Measurements from ENCODE around the gene RAB44. TPM values are rescaled to one million over a fixed set of nuclear protein-coding genes. Genes with fewer than 3 reads are reported as not detected.

The RAB44 gene
- total RNA-seq, 1 donor from 2014 or later: not detected

- no peak overlapping the region for H3K4me3 ChIP-seq (ENCODE audit: low read depth, low read length)
- no peak for TF ChIP-seq CTCF (conservative IDR thresholded peaks at IDR 0.05; ENCODE audit: low read depth, low read length)
- DNase-seq (ENCODE audit: low read depth): no peak
Observed at GRCh38 chr6:36774331-36774730, 76.7 kb downstream of the RAB44 start.

GRCh38 chr6:36776167-36776566, 78.5 kb downstream of the RAB44 start:
- no peak for TF ChIP-seq CTCF (conservative IDR thresholded peaks at IDR 0.05; ENCODE audit: low read depth, low read length)
- H3K4me3 ChIP-seq (ENCODE audit: low read depth, low read length): no peak overlapping the region
- DNase-seq (ENCODE audit: low read depth): no peak

- DNase-seq (ENCODE audit: low read depth): no peak
- H3K4me3 ChIP-seq (ENCODE audit: low read depth, low read length): no peak overlapping the region
- no peak for TF ChIP-seq CTCF (conservative IDR thresholded peaks at IDR 0.05; ENCODE audit: low read depth, low read length)
Observed at GRCh38 chr6:36777801-36778200, 80.2 kb downstream of the RAB44 start.

GRCh38 chr6:36779227-36779626, 81.6 kb downstream of the RAB44 start:
- TF ChIP-seq CTCF (conservative IDR thresholded peaks at IDR 0.05; ENCODE audit: low read depth, low read length): no peak
- DNase-seq (ENCODE audit: low read depth): no peak
- H3K4me3 ChIP-seq (ENCODE audit: low read depth, low read length): no peak overlapping the region

- DNase-seq (ENCODE audit: low read depth): no peak
- no peak for TF ChIP-seq CTCF (conservative IDR thresholded peaks at IDR 0.05; ENCODE audit: low read depth, low read length)
- no peak overlapping the region for H3K4me3 ChIP-seq (ENCODE audit: low read depth, low read length)
Observed at GRCh38 chr6:36780442-36781177, 83.0 kb downstream of the RAB44 start.

- no peak for TF ChIP-seq CTCF (conservative IDR thresholded peaks at IDR 0.05; ENCODE audit: low read depth, low read length)
- DNase-seq (ENCODE audit: low read depth): no peak
- H3K4me3 ChIP-seq (ENCODE audit: low read depth, low read length): no peak overlapping the region
Observed at GRCh38 chr6:36781669-36782068, 84.0 kb downstream of the RAB44 start.

Other genes with a start within 250 kb of the RAB44 start
- gene STK38, start 150.3 kb upstream of the RAB44 start, total RNA-seq: 18.3 and 21.5 TPM in 2 replicates
- 453 and 700 TPM in 2 replicates for gene SRSF3, start 103.5 kb upstream of the RAB44 start, total RNA-seq
- 208 and 427 TPM in 2 replicates for gene CDKN1A, start 19.1 kb upstream of the RAB44 start, total RNA-seq
- 0.58 TPM in 1 of 2 replicates, not detected in the other for gene CPNE5, start 141.6 kb downstream of the RAB44 start, total RNA-seq
- 26.6 and 76.6 TPM in 2 replicates for gene PPIL1, start 177.0 kb downstream of the RAB44 start, total RNA-seq
- 16.3 and 18.7 TPM in 2 replicates for gene C6orf89, start 188.1 kb downstream of the RAB44 start, total RNA-seq